Right forelimb (tissue), 1 donor: Measurements from ENCODE around the gene ACRBP.

Experiments
- DNase-seq: peaks from one replicate; pipeline ENCODE4 v3.0.0-alpha.2; 2018

Gene ACRBP

DNA sequence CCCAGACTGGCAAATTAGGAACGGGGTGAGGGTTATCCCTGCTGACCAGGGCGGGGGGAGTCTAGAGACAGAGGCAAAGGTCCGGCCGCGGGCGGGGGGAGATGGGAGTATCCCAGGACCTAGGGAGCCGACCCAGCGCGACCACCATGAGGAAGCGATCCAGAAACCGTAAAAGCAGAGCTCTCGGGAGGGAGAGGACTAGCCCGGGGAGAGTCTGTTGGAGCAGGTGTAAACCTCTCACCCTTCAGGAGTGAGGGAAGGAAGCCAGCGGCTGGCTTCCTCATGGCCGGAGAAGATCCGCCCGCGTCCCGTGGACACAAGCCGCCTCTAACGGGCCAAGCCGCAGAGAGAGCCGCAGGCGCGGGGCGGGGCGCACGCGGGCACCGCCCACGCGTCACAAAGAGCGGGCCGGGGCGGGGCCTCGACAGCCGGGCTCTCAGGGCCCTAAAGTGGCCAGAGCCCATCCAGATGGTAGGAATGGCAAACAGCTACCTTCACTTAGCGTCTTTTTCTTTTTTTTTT lies at the start of gene ACRBP:
TSS of gene ACRBP (minus strand) at position 350 of the 522 bp plus-strand sequence. CDS start at position 284, 66 bp downstream.
- peak; percentile 71 for DNase-seq

DNA sequence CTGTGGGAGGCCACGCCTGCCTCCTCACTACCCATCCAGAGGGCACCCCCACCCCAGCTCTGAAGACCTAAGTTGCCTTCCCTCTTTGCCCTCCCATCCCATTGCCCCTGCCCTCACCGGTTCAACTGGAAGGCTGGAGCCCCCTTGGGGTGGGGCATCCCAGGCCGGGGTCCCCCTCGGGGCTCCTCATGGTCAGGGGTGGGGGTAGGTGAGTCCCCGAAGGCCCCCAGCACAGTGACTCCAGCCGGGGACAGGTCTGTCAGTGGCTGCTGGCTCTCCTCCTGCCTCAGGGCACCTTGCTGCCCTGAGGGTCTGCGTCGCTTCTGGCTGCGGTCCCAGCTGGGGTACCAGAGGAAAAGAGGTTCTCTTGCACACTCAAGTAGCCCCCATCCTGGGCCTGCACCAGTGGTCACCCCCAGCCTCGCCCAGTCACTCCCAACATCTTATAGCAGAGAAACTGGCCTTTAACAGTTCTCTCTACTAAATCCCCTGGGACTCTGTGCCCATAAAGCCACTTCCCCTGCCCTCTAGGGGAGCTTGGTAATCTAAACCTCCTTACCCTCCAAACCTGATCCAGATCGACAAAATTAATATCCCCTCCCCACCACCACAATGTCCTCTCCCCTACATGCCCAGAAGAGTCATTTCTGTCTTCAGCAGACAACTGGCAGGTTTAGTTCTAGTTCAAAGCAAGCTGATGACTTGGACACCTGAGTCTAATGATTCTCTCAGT lies 48.2 kb upstream of the ACRBP start:
- DNase-seq: no peak

DNA sequence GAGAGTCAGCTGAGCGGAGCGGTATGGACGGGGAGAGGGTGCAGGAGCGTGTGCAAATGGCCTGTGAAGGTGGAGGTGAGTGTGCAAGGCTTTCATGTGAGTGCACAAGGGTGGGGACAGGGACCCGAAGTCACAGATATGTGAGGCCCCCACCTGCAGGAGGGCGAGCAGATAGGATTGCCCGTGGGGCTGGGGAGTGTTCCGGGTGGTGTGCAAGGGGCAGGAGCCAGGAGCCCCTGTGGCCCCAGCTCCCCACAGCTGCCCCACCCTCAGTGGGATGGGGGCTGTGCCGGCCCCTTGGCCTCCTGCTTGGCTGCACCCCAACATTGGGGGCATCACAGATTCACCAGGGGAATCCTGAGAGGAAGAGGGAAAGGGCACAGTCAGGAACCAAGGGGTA lies 47.5 kb upstream of the ACRBP start:
- no peak for DNase-seq

DNA sequence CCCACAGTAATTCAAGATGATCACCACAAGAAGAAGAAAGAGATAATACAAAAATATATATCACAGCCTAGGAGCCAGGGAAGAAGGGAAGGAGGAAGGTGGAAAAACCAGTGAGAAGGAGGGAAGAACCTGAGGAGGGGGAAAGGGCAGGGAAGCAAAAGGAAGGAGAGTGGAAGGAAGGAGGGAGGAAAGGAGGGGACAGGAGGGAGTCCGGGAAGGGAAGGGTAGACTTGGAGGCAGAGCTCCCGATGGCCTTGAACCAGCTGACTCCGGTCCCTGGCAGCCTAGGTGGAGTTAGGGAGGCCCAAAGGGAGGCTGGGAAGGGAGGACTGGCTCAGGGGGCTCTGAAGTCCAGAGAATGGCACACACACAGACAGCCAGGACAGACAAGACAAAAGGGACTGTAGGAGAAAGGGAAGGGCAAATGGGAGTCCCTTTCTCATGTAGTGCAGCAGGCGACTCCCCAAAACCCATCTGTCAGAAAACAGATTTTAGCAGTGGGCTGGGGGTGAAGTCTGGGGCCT lies 46.7 kb upstream of the ACRBP start:
- no peak for DNase-seq

DNA sequence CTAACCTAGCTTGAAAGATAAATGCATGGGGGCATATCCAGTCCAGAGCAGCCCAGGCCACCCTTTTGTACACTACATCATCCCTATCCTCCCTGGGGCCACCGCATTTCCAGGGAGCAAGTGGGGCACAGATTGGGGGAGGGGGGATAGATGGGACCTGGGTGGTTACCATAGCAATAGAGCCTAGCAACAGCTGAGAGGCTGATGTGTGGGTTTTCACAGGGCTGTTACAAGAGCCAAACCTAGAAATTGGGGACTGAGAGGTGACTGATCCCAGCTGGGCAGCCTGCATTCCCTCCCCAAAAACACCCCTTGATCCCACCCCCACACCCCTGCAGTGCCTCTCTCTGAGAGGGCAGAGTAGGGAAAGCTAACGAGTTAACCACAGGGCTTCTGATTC lies 45.7 kb upstream of the ACRBP start:
- no peak for DNase-seq

DNA sequence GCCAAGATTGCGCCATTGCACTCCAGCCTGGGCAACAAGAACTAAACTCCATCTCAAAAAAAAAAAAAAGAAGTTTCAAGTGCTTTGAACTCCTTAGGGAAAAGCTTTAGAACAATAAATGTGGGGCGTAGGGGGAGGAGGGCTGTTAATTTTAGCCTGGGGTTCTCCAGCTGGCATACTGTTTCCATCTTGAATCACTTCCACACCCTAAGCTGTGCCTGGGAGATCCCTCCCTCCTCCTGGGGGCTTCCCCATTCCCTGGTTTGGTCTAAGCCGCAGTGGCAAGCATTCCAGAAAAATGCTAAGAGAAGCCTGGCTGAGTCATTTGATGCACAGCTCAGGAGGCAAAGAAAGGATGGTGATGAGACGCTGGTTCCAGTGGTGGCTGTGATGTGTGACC lies 44.2 kb upstream of the ACRBP start:
- DNase-seq: no peak

DNA sequence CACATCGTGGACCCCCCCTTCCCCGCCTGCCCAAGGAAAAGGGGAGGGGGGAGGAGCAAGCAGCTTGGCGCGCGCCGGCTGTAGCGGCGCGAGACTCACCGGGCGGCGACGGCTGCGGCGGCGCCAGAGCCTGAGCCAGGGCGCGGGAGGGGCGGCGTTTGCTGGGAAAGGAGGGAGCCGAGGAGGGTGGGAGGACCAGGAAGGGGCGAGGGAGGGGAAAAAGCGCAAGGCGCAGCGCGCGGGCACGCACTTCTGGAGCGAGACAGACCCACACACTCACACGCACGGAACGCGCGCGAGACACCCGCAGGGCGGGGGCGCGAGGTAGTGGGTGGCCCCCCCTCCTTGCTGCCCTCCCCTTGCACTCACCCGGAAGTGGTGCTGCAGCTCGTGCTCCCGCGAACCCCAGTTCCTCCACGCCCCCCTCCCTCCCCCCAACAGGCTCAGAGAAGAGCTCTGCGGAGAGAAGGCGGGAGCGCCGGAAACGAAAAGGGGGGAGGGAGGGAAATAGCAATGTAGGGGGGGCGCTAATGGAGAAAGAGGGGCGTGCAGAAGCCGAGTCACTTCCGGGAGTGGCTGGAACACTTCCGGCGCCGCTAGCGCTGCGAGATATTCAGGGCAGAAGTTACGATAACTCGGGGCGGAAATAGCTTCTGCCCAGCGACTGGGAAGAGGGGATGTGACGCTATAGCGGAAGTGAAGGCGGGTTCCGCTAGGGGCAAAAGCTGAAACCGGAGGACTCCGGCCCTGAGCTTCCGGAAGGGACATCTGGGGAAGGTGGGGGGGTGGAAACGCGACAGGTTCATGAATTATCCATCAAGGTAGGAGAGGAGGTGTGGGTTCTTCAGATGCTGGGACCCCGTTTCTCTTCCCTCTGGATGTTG lies 42.0 kb upstream of the ACRBP start, which contains the start of gene ZNF384:
TSS of gene ZNF384 (minus strand) at position 377 of the 884 bp plus-strand sequence. CDS start 9,855 bp downstream, outside the sequence.
- peak; percentile 97 for DNase-seq

DNA sequence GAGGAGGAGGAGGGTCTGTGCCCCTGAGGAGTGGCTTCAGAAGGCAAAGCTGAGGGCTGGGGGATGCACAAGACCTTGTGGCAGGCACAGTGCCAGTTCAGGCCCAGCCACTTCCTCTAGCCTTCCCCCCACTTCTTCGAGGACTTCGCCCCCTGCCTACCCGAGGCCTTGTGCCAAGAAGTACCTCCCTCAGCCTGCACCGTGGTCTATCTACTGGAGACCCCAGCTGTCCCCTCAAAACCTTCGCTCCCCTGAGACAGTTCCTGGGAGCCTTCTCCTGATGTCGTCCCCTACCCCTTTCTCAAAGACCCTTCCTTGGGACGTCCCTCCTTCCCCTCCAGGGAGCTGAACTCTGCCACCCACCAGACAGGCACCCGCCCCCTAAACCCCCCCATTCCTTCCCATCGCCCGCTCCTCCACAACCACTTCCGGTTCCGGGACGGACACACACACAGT lies 41.3 kb upstream of the ACRBP start:
- no peak for DNase-seq

DNA sequence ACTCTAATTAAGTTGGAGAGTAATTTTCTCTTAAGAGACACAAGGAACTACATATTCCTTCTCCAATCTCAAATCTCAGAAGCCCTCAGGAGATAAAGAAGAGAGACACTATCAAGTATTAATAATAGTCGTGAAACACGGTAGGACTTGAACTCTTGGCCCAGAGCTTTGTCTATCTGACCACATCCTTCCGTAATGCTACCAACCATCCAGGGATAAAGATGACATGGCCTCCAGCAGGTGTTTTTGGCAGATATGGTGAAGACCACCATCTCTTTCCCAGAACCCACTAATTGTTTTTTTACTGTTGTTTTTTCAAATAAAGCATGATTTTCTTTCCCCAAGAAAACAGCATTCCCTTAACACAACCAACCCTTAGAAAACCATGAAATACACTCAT lies 38.6 kb upstream of the ACRBP start:
- DNase-seq: no peak

DNA sequence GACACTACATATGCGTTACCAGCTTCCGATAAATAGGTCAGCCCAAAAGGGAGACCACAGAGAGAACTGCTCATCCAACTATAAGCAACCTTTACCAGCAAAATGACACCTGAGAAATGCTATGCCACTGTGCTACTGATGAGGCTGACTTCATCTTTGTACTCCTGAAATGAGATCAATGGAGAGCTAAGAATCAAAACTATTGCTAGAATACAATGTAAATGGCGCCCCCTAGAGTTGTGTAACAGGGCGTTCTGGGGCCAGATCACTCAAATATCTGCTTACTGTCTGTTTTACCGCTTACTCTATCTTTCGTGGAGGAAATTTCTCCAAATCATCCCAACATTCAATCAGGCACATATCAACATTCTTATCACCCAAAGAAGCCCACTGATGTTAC lies 37.4 kb upstream of the ACRBP start:
- no peak for DNase-seq

DNA sequence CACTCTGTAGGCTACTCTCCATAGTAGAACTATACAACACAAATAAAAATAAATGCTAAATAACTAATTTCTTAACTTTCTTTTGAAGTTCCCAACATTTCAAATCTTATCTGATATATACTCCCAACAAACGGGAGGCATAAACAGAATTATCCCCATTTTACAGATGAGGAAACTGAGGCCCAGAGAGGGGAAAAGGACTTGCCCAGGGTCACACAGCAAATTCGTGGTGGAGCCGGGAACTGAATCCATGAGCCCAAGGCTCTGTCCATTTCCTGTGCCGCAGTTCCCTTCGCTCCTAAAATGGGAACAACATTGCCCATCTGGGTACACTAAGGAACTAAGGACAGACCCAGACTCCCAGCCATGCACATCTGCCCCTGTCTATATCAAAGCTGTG lies 29.7 kb upstream of the ACRBP start:
- DNase-seq: no peak

DNA sequence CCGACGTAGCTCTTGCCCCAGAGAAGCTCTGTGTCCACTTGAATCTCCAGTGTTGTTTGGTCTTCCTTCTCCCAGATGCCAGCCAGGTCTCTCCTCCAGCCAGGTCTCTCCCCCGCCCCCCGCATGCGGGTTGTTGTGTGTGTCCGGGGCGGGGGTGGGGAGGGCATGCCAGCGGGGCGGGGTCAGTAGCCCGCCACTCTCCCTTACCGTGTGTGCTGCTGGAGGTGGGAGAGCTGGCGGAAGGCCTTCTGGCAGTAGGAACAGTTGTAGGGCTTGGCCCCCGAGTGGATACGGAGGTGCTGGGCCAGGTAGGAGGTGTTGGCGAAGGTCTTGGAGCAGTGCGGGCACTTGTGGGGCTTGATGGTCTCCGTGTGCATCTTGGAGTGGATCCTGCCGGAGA lies 24.9 kb upstream of the ACRBP start:
- DNase-seq: no peak

DNA sequence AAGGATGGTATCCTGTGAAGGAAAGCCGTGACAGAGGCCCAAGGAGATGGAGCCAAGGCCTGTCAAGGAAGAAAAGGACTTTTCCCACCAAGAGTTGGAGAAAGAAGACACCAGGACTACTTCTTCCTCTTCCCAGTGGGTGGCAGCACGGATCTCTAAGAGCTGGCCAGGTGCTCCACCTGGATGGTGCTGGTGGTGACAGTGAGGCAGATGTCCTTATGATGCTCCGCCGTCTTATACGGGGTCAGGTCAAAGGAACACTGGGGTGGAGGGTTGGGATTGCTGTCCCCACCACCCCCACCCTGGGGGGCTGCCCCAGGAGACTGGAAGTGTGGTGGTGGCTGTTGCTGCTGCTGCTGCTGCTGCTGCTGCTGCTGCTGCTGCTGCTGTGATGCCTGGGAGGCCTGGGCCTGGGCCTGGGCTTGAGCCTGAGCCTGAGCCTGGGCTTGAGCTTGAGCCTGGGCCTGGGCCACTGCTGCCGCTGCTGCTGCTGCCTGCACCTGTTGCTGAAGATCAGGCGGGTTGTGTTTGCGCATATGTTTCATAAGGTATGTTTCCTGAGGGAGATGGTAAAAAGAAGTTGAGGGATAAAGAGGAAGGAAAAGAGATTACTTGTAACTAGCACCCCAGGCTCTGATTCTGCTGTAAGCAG lies 20.5 kb upstream of the ACRBP start:
- no peak for DNase-seq

DNA sequence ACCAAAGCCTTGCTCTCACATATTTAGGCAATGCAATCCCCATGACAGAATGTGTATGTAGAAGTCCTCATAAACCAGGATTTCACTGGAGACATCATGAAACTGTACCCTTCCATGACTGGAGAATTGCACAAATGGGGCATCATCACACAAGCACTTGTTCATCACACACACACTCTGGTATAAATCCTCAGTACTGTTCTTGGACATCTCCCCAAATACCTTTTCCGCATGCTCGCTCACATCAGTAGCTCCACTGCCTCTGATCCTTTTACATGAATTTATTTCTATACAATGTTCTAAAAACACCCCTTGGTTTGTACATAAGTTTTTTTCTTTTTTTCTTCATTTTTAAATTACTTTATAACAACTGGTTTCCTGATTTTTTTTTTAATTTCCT lies 19.0 kb upstream of the ACRBP start:
- no peak for DNase-seq

DNA sequence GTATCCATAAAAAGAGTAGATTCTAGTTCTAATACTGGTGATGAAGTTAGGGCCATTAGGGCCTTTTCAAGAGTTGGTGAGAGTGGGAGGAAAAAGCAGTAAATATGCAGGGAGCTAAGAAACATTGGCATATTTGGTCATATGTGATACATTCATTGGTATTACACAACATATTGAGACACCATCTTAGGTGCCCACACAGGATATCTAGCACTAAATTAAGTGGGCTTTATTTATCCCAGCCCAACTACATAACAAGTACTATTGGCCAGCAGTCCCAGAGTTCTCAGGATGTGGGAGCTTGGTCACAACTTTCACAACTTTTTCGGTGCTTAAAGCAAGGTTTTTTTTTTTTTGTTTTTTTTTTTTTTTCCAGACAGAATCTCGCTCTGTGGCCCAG lies 17.7 kb upstream of the ACRBP start:
- DNase-seq: no peak

DNA sequence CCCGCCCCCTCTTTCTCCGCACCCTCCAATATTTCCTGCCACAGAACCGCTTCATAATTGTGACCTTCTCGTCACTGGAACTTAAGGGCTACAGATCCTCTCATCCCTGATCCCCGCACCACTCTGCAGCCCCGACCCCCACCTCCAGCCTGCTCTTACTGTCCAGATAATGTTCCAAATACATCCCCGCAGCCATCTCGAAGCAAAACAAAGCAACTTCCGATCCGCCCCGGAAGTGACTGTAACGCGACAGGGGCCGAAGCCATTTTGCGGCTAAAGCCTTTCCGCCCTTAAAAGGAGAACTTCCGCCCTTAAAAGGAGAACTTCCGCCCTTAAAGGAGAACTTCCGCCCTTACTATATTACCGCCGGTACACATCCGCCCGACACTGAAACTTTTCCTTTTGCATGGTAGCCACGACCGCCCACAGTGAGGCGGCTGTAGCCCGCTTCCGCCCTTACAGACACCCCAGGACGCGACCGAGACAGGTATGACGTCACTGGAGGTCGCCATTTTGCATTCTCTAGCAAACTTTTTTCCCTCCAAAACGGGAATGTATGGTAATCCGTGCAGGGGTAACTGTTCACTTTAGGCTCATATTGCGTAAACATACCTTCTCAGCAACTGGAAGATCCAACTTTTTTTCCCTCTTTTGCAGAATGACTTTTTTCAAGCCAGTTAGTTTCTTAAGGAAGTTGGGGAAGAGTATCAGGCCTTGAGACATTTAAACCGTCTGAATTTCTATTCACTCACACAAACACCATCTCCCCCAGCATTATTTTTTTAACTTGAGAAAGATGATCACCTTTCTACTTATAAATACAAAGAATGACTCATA lies 15.9 kb upstream of the ACRBP start, which contains the start of gene ING4:
TSS of gene ING4 (minus strand) at position 214 of the 837 bp plus-strand sequence. CDS start at position 196, 18 bp downstream.
- peak; percentile 98 for DNase-seq

DNA sequence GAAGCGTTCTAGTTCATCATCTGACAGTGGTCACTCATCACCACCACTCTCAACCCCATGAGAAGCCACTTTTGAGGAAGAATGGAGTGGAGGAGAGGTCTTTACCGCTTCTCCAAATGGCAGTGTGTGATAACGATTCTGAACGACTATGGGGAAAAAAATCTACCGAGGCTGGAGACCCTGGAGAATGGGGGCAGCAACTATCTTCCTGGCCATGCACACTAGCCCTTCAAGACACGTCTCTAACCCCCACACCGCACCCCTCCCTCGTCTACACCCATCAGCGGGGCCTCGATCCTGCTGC lies 15.3 kb upstream of the ACRBP start:
- DNase-seq: no peak

DNA sequence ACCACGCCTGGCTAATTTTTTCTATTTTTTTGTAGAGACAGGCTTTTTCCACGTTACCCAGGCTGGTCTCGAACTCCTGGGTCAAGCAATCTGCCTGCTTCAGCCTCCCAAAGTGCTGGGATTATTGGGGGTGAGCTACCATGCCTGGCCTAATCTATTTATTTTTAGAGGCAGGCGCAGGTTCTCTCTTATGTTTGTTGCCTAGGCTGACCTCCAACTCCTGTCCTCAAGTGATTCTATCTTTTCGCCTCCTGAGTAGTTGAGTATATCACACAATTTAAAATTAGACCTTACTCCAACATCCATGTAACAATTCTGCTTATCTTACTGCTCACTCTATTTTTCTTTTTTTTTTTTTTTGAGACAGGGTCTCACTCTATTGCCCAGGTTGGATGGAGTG lies 6.8 kb upstream of the ACRBP start:
- DNase-seq: no peak

DNA sequence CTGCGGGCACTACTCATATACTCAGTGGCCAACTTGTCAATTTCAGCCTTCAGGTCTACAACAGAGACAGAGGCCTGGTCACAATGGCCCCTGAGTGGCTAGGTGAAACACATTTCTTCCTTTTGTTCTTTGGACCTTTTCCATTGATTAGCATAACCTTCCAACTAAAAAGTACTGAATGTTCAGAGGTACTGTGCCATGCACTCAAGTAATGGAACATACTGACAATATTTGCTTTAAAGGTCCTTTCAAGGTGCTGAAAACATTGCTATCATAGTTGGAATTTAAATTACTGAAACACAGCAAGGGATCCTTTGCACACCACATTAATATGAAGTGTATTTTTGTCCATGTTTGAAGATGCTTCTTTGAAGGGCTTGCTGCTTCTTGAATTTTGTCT lies 6.1 kb upstream of the ACRBP start:
- no peak for DNase-seq

DNA sequence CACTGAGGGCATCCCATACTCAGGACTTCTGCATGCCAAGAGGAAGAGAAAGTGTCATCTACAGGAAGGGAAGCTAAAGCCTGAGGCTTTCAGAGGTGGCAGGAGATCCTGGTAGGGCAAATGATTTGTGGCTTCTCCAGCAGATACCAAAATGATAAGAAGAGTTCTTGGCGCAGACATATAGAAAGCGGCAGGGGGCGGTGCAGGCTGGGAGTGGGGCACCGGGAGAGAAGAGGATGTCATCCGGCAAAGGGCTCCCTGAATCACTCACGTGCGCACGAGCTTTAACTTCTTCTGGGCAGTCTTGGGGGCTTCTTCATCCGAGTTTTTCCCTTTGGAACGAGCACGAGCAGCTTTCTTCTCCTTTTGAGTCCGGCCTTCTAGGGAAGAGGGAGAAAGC lies 5.2 kb upstream of the ACRBP start:
- DNase-seq: no peak

DNA sequence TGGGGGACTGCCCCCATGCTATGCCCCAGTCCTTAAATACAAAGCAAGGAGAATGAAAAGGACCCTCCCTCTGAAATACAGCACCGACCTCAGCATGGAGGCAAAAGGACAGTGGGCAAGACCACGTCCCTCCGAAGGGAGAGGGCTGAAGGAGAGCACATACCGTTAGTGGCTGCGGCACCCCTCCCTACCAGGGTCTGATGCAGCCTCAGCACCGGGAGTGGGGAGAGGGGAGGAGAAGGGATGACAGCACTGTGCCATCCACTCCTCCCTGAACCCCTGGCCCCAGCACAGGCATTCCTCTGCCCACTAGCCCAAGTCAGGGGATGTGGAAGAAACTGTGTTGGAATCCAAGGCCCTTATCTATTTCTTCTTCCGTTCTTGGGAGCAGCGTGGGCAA lies 3.6 kb upstream of the ACRBP start:
- DNase-seq: no peak
